ENCODE data around the gene KPNA4. TPM values are rescaled to one million over a fixed set of nuclear protein-coding genes. Genes with fewer than 3 reads are reported as not detected.

The KPNA4 gene
- polyA plus RNA-seq, 3 donors = 4.4 to 14.7 (median 4.5) TPM

GRCh38 chr3:160569894-160570652 lies 4.7 kb upstream of the KPNA4 start:
- peak in 2 of 3 donors; percentile 27 to 28 for DNase-seq
- no peaks in the 10 kb centered on the region for H4K20me1 ChIP-seq (ENCODE audit: insufficient read depth, low read length)
- no CpG with 5 or more reads among the region's 4 CpGs for WGBS (ENCODE audit: insufficient coverage)
- H3K4me3 ChIP-seq (replicated peaks in 1 of 3; ENCODE audit: low read depth in 2 of 3, low read length in 3 of 3) = no peak overlapping the region
- peaks cover 0 to 8% (median 0%) of the 10 kb centered on the region in 3 donors for H3K27me3 Mint-ChIP-seq (ENCODE audit: low read depth in 3 of 3)
- no peak overlapping the region for H3K4me2 ChIP-seq (replicated peaks; ENCODE audit: extremely low read depth, low read length, poor library complexity, severe bottlenecking)
- H3K79me2 ChIP-seq (ENCODE audit: insufficient read depth, low read length) = peaks cover 17% of the 10 kb centered on the region
- H3K9ac ChIP-seq (ENCODE audit: insufficient read depth, low read length, poor library complexity, severe bottlenecking) = no peak overlapping the region
- H3K4me1 Mint-ChIP-seq = peaks cover 39% of the 10 kb centered on the region
- H3K9me3 Mint-ChIP-seq = peaks cover 3 to 26% (median 13%) of the 10 kb centered on the region in 7 donors
- peak overlapping the region; percentile 1 for H2AFZ ChIP-seq (ENCODE audit: insufficient read depth, low read depth, low read length, poor library complexity, severe bottlenecking)
- H3K4me1 ChIP-seq (ENCODE audit: control insufficient read depth in 1 of 2, insufficient read depth in 2 of 2, low read length in 2 of 2) = peaks cover 17 to 32% of the 10 kb centered on the region in 2 donors
- no peaks in the 10 kb centered on the region for H3K27me3 ChIP-seq (ENCODE audit: control insufficient read depth in 2 of 2, insufficient read depth in 2 of 2, low read length in 2 of 2)
- TF ChIP-seq CTCF (IDR thresholded peaks at IDR 0.05) = no peak
- peaks cover 10 to 14% of the 10 kb centered on the region in 2 donors for H3K36me3 Mint-ChIP-seq
- H3K36me3 ChIP-seq (replicated peaks in 1 of 2; ENCODE audit: control insufficient read depth in 1 of 2, insufficient read depth in 2 of 2, low read length in 2 of 2) = peaks cover 2 to 10% of the 10 kb centered on the region in 2 donors
- intact Hi-C loops (cut with micrococcal nuclease) = loop anchor here (5.0 to 10.0 kb wide), 2 partner anchors 173 to 185 kb away; partner anchors contain the start of genes IFT80 (in 2 of the 2), SMC4 (in 2 of the 2) and PPM1L (in 1 of the 2)
- no peak overlapping the region for H3K27ac ChIP-seq (ENCODE audit: low read depth in 1 of 2, low read length in 2 of 2)
- H3K27ac Mint-ChIP-seq = peak overlapping the region in 4 of 7 donors; percentile 2 to 49 (median 24)
- H3K9me3 ChIP-seq (replicated peaks in 1 of 2; ENCODE audit: control insufficient read depth in 1 of 2, insufficient read depth in 1 of 2, low read length in 2 of 2) = peaks cover 4 to 22% of the 10 kb centered on the region in 2 donors
- no peak overlapping the region for H3K4me3 Mint-ChIP-seq

- 51% methylated on average over 7 of the region's 10 CpGs for WGBS (ENCODE audit: insufficient coverage)
- intact Hi-C loops (cut with micrococcal nuclease) = loop anchor here (5.0 to 10.0 kb wide), 2 partner anchors 172 to 186 kb away; partner anchors contain the start of genes IFT80 (in 2 of the 2), SMC4 (in 2 of the 2) and PPM1L (in 1 of the 2)
- no peak for DNase-seq
- Histone ChIP-seq H3K4me2 (replicated peaks; ENCODE audit: extremely low read depth, low read length, poor library complexity, severe bottlenecking) (no peak overlapping the region), H3K27me3 (ENCODE audit: control insufficient read depth in 2 of 2, insufficient read depth in 2 of 2, low read length in 2 of 2) (no peaks in the 10 kb centered on the region), H2AFZ (ENCODE audit: insufficient read depth, low read depth, low read length, poor library complexity, severe bottlenecking) (no peak overlapping the region), H3K9me3 (replicated peaks in 1 of 2; ENCODE audit: control insufficient read depth in 1 of 2, insufficient read depth in 1 of 2, low read length in 2 of 2) (peaks cover 4 to 17% of the 10 kb centered on the region in 2 donors), H4K20me1 (ENCODE audit: insufficient read depth, low read length) (peaks cover 6% of the 10 kb centered on the region), H3K4me1 (ENCODE audit: control insufficient read depth in 1 of 2, insufficient read depth in 2 of 2, low read length in 2 of 2) (peaks cover 21 to 38% of the 10 kb centered on the region in 2 donors), H3K36me3 (replicated peaks in 1 of 2; ENCODE audit: control insufficient read depth in 1 of 2, insufficient read depth in 2 of 2, low read length in 2 of 2) (peaks cover 2 to 10% of the 10 kb centered on the region in 2 donors), H3K4me3 (replicated peaks in 1 of 3; ENCODE audit: low read depth in 2 of 3, low read length in 3 of 3) (no peak overlapping the region), H3K9ac (ENCODE audit: insufficient read depth, low read length, poor library complexity, severe bottlenecking) (no peak overlapping the region), H3K79me2 (ENCODE audit: insufficient read depth, low read length) (peaks cover 27% of the 10 kb centered on the region), H3K27ac (ENCODE audit: low read depth in 1 of 2, low read length in 2 of 2) (no peak overlapping the region)
- Mint-ChIP-seq H3K4me1 (peaks cover 44% of the 10 kb centered on the region), H3K9me3 (peaks cover 3 to 19% (median 10%) of the 10 kb centered on the region in 7 donors), H3K4me3 (no peak overlapping the region), H3K27me3 (ENCODE audit: low read depth in 3 of 3) (peaks cover 0 to 8% (median 0%) of the 10 kb centered on the region in 3 donors), H3K27ac (no peak overlapping the region), H3K36me3 (peaks cover 10 to 14% of the 10 kb centered on the region in 2 donors)
- TF ChIP-seq CTCF (IDR thresholded peaks at IDR 0.05) = no peak
Observed at GRCh38 chr3:160568989-160569388, 3.6 kb upstream of the KPNA4 start.

All from CD14-positive monocyte (primary cell).